Pancreas (tissue), 10 donors: ENCODE data around the gene TIMM17A. TPM values are rescaled to one million over a fixed set of nuclear protein-coding genes. Genes with fewer than 3 reads are reported as not detected.
A peak's percentile ranks its signal among the peaks of the same experiment; 100 is the strongest.
"Not testable (repeated sequence)": the region's sequence is repeated elsewhere in the genome, so short reads cannot be mapped to it uniquely, and the experiment has no call there.

Experiments
- ATAC-seq, 4 donors: fragments of 200-7000 bp; cut with Tn5 transposase; one replicate each; pipeline versions ENCODE4 v1.8.0 to v1.9.1; 2020; ENCODE audit warnings: mild to moderate bottlenecking in 4 of 4, moderate library complexity in 4 of 4
- DNase-seq, 6 donors: peaks; one replicate each; pipeline ENCODE4 v3.0.0-alpha.2; 2020
- FAIRE-seq: peaks from 2 replicates; lab custom pipeline; 2012; peaks lifted over from hg19 to GRCh38; lab: Jason Lieb, UNC
- H3K27ac ChIP-seq, 4 donors: fragments of 200-600 bp; sonication (generic); 1 replicate in 3 of 4; 2 replicates in 1 of 4; pipeline versions ENCODE4 v1.5.0 to v1.8.0; 2020
- H3K27me3 ChIP-seq, 4 donors: fragments of 200-600 bp; one replicate each; pipeline ENCODE4 v1.8.0; 2021
- H3K36me3 ChIP-seq, 3 donors: fragments of 200-600 bp; sonication (generic) in 1 of 3; one replicate each; pipeline versions ENCODE4 v1.5.0 to v1.8.0; 2020 to 2021
- H3K4me1 ChIP-seq, 3 donors: fragments of 200-600 bp; one replicate each; pipeline ENCODE4 v1.8.0; 2021
- H3K4me3 ChIP-seq, 4 donors: fragments of 200-600 bp; sonication (generic) in 2 of 4; one replicate each; pipeline versions ENCODE4 v1.5.0 to v1.8.0; 2020 to 2021
- H3K9me3 ChIP-seq, 4 donors: fragments of 200-600 bp; one replicate each; pipeline ENCODE4 v1.8.0; 2021
- CTCF ChIP-seq, 4 donors: fragments of 200-600 bp; sonication (generic) in 3 of 4; IDR thresholded peaks; one replicate each; pipeline versions ENCODE4 v1.5.0 to v1.8.0; 2021; ENCODE audit warnings: antibody characterized with exemption in 4 of 4
- WGBS, 2 donors: extraction: QIAGEN DNeasy Blood & Tissue Kit; methylation state at CpG; one replicate each; pipeline ENCODE4 v1.1.7; 2013; 5-methylcytosine and 5-hydroxymethylcytosine counted together
- intact Hi-C, 3 donors: fragments of 100-400 bp; cut with DNase I; formaldehyde crosslinking; loops; one replicate each; pipeline versions ENCODE4 v1.11.1 to v1.14.2; 2022
- microRNA-seq, 2 donors: library from miRNA; unstranded; fragments of <30 nt; microRNA quantifications; one replicate each; pipeline versions ENCODE4 to v1.1.0, GENCODE V29; 2019 to 2020
- polyA plus RNA-seq, 2 donors: library from polyadenylated mRNA; stranded (reverse); fragments of 200-250 nt; gene quantifications; one replicate each; pipeline ENCODE4 v1.2.3, GENCODE V29; 2013
- total RNA-seq, 6 donors: library from RNA; stranded (reverse); fragmentation: NEBNext Ultra II Directional in 4 of 6; extraction: Animal tissue kit (Norgen Biotek cat#: 25700) in 4 of 6; gene quantifications; one replicate each; pipeline versions ENCODE4 v1.2.1 to v1.2.4, GENCODE V29; 2021 to 2023
- donor health status: healthy with polysubstance abuse.
- donor health status: DM: no; HTN: no; CAD: no; lungs with moderate emphysema.
- donor health status: DM: no; HTN: no; CAD: no.
- donor health status: control.
- donor health status: control.
- donor health status: Bipolar disorder and iron deficiency.
- donor health status: DM: yes; HTN: yes; CAD: no.
- donor health status: DM: no; HTN: no; CAD: no.
- donor health status: DM: no; HTN: no; CAD: no.
- donor health status: DM: yes; HTN: yes; CAD: no.

Gene TIMM17A
- total and polyA plus RNA-seq, 8 donors, result 7.9 to 28.2 (median 17.5) TPM

GRCh38 chr1:202017749-202018467, 62.6 kb downstream of the TIMM17A start:
- DNase-seq, result peak; percentile 56 to 85 (median 72)
- WGBS, 2 donors, result 27 to 28% methylated on average over 18 of the region's 18 CpGs
- intact Hi-C loops, result no loop called here
- Histone ChIP-seq H3K27ac (peak overlapping the region; percentile 68 to 97 (median 82)), H3K4me3 (peak overlapping the region in 2 of 4 donors; percentile 10 to 83), H3K4me1 (peaks cover 34 to 46% (median 37%) of the 10 kb centered on the region in 3 donors), H3K27me3 (no peaks in the 10 kb centered on the region), H3K36me3 (peaks cover 5 to 38% (median 13%) of the 10 kb centered on the region in 3 donors), H3K9me3 (no peaks in the 10 kb centered on the region)
- FAIRE-seq, result no peak
- ATAC-seq, result peak; percentile 30 to 38 (median 34)
- no peak for TF ChIP-seq CTCF (IDR thresholded peaks at IDR 0.05)

- ATAC-seq, result peak; percentile 79 to 87 (median 81)
- Histone ChIP-seq H3K27ac (peak overlapping the region; percentile 68 to 97 (median 82)), H3K9me3 (no peaks in the 10 kb centered on the region), H3K4me3 (peak overlapping the region in 2 of 4 donors; percentile 10 to 83), H3K4me1 (peaks cover 35 to 46% (median 37%) of the 10 kb centered on the region in 3 donors), H3K36me3 (peaks cover 5 to 31% (median 5%) of the 10 kb centered on the region in 3 donors), H3K27me3 (no peaks in the 10 kb centered on the region)
- WGBS, 2 donors, result 12 to 15% methylated on average over 19 of the region's 19 CpGs
- TF ChIP-seq CTCF (IDR thresholded peaks at IDR 0.05), result no peak
- intact Hi-C loops, result no loop called here
- no peak for FAIRE-seq
- DNase-seq, result peak; percentile 77 to 94 (median 92)
Measured at GRCh38 chr1:202018468-202019234, 63.3 kb downstream of the TIMM17A start.

- DNase-seq, H3K9me3 ChIP-seq, H3K4me3 ChIP-seq, FAIRE-seq, H3K27me3 ChIP-seq, intact Hi-C loops, ATAC-seq: not testable (repeated sequence)
- 70 to 72% methylated on average over 8 of the region's 8 CpGs for WGBS, 2 donors
- peaks cover 0 to 26% (median 5%) of the 10 kb centered on the region in 3 donors for H3K36me3 ChIP-seq
- H3K4me1 ChIP-seq, result peaks cover 35 to 43% (median 37%) of the 10 kb centered on the region in 3 donors
- peak overlapping the region in 3 of 4 donors; percentile 68 to 97 (median 91) for H3K27ac ChIP-seq
Measured at GRCh38 chr1:202019235-202019558, 63.9 kb downstream of the TIMM17A start.

Small RNA genes lying within 50 kb of the gene (microRNA-seq; reads per million reads assigned to microRNA genes)
- gene MIR6740, result 0.39 to 0.59 reads per million in 2 donors

Other genes with a start within 250 kb of the TIMM17A start
- 10 to 100 TPM; 12.4 to 21.2 (median 16.0) TPM for gene IPO9, start 126.3 kb upstream of the TIMM17A start, total RNA-seq
- 10 to 100 TPM; 16.3 to 19.6 TPM for gene IPO9, start 126.3 kb upstream of the TIMM17A start, polyA plus RNA-seq
- gene SHISA4, start 66.6 kb upstream of the TIMM17A start, total RNA-seq, result 1 to 10 TPM; 3.6 to 7.5 (median 4.8) TPM
- gene SHISA4, start 66.6 kb upstream of the TIMM17A start, polyA plus RNA-seq, result 1 to 10 TPM; 7.5 to 9.3 TPM
- 1 to 10 TPM in 5 of 6 donors, under 1 TPM in 1; 0.67 to 4.5 (median 1.7) TPM for gene LMOD1, start 9.0 kb upstream of the TIMM17A start, total RNA-seq
- gene LMOD1, start 9.0 kb upstream of the TIMM17A start, polyA plus RNA-seq, result 10 to 100 TPM in 1 of 2 donors, 1 to 10 TPM in 1; 7.1 to 13.6 TPM
- 10 to 100 TPM; 19.8 to 37.6 (median 26.5) TPM for gene RNPEP, start 27.1 kb downstream of the TIMM17A start, total RNA-seq
- 10 to 100 TPM; 29.0 to 43.5 TPM for gene RNPEP, start 27.1 kb downstream of the TIMM17A start, polyA plus RNA-seq
- 100 to 1,000 TPM in 5 of 6 donors, 10 to 100 TPM in 1; 99.3 to 278 (median 158) TPM for gene ELF3, start 55.1 kb downstream of the TIMM17A start, total RNA-seq
- gene ELF3, start 55.1 kb downstream of the TIMM17A start, polyA plus RNA-seq, result 100 to 1,000 TPM; 284 to 447 TPM
- gene GPR37L1, start 167.4 kb downstream of the TIMM17A start, total RNA-seq, result under 1 TPM in 4 of 6 donors, not detected in 2; 0.03 to 0.25 (median 0.07) TPM
- under 1 TPM; 0.02 to 0.11 TPM for gene GPR37L1, start 167.4 kb downstream of the TIMM17A start, polyA plus RNA-seq
- gene ARL8A, start 189.2 kb downstream of the TIMM17A start, total RNA-seq, result 10 to 100 TPM; 17.9 to 30.4 (median 24.8) TPM
- gene ARL8A, start 189.2 kb downstream of the TIMM17A start, polyA plus RNA-seq, result 10 to 100 TPM; 14.8 to 20.5 TPM
- gene PTPN7, start 205.1 kb downstream of the TIMM17A start, total RNA-seq, result 1 to 10 TPM in 4 of 6 donors, under 1 TPM in 2; 0.23 to 2.9 (median 1.0) TPM
- 1 to 10 TPM in 1 of 2 donors, under 1 TPM in 1; 0.61 to 1.2 TPM for gene PTPN7, start 205.1 kb downstream of the TIMM17A start, polyA plus RNA-seq
- gene LGR6, start 238.3 kb downstream of the TIMM17A start, total RNA-seq, result under 1 TPM in 3 of 6 donors, not detected in 3; 0.06 to 0.20 (median 0.06) TPM
- under 1 TPM; 0.15 to 0.47 TPM for gene LGR6, start 238.3 kb downstream of the TIMM17A start, polyA plus RNA-seq